ENCODE results near the gene TMC6.

DNA sequence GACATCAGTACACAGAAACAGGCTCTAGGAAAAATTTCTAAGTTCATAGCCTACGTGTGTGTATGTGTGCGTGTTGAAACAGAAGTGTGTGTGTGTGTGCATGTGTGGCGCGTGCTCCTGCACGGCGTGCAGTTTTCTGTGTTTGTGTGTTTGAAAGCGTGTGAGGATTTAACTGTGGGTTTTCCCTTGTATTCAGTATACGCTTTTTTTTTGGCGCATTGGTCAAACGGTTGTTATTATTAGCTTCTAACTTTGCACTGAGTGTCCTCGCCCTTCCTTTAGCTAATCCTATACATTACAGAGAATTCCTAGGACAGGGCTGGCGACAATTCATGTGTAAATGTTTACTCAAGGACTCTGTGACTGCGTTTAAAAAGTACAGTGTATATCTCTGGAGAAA, 23.0 kb downstream of the TMC6 start:
- TF ChIP-seq POLR2A (IDR thresholded peaks at IDR 0.05), result no peak
- TF ChIP-seq, protein P1, sequence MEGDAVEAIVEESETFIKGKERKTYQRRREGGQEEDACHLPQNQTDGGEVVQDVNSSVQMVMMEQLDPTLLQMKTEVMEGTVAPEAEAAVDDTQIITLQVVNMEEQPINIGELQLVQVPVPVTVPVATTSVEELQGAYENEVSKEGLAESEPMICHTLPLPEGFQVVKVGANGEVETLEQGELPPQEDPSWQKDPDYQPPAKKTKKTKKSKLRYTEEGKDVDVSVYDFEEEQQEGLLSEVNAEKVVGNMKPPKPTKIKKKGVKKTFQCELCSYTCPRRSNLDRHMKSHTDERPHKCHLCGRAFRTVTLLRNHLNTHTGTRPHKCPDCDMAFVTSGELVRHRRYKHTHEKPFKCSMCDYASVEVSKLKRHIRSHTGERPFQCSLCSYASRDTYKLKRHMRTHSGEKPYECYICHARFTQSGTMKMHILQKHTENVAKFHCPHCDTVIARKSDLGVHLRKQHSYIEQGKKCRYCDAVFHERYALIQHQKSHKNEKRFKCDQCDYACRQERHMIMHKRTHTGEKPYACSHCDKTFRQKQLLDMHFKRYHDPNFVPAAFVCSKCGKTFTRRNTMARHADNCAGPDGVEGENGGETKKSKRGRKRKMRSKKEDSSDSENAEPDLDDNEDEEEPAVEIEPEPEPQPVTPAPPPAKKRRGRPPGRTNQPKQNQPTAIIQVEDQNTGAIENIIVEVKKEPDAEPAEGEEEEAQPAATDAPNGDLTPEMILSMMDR (IDR thresholded peaks at IDR 0.05), result no peak
- no peak for TF ChIP-seq POLR2AphosphoS5 (IDR thresholded peaks at IDR 0.05)

All from breast epithelium (tissue), 3 donors.